ENCODE data around the gene ITGB1.

Gene ITGB1

GRCh38 chr10:32976338-32976737, 18.3 kb upstream of the ITGB1 start:
- Histone ChIP-seq H3K4me2 (no peak overlapping the region), H3K4me3 (IDR thresholded peaks at IDR 0.05; ENCODE audit: insufficient read depth, low read depth, low read length) (no peak overlapping the region), H3K27me3 (ENCODE audit: insufficient read depth, low read depth) (no peaks in the 10 kb centered on the region), H3K79me2 (ENCODE audit: insufficient read depth, low read depth) (no peaks in the 10 kb centered on the region), H3K27ac (no peak overlapping the region), H2AFZ (ENCODE audit: low read depth) (no peak overlapping the region), H3K4me1 (ENCODE audit: low read depth, poor library complexity, severe bottlenecking) (no peaks in the 10 kb centered on the region), H4K20me1 (ENCODE audit: insufficient read depth) (no peaks in the 10 kb centered on the region), H3K9ac (no peak overlapping the region), H3K36me3 (ENCODE audit: insufficient read depth) (no peaks in the 10 kb centered on the region)
- TF ChIP-seq CTCF (conservative IDR thresholded peaks at IDR 0.05; ENCODE audit: low read depth, low read length), result no peak

GRCh38 chr10:32972929-32973328, 14.9 kb upstream of the ITGB1 start:
- H3K27ac ChIP-seq, result no peak overlapping the region
- no peaks in the 10 kb centered on the region for H4K20me1 ChIP-seq (ENCODE audit: insufficient read depth)
- no peak overlapping the region for H2AFZ ChIP-seq (ENCODE audit: low read depth)
- no peaks in the 10 kb centered on the region for H3K79me2 ChIP-seq (ENCODE audit: insufficient read depth, low read depth)
- H3K36me3 ChIP-seq (ENCODE audit: insufficient read depth), result no peaks in the 10 kb centered on the region
- no peaks in the 10 kb centered on the region for H3K4me1 ChIP-seq (ENCODE audit: low read depth, poor library complexity, severe bottlenecking)
- H3K9ac ChIP-seq, result no peak overlapping the region
- no peak overlapping the region for H3K4me2 ChIP-seq
- no peak overlapping the region for H3K4me3 ChIP-seq (IDR thresholded peaks at IDR 0.05; ENCODE audit: insufficient read depth, low read depth, low read length)
- no peaks in the 10 kb centered on the region for H3K27me3 ChIP-seq (ENCODE audit: insufficient read depth, low read depth)
- TF ChIP-seq CTCF (conservative IDR thresholded peaks at IDR 0.05; ENCODE audit: low read depth, low read length), result no peak

- H3K27ac ChIP-seq, result no peak overlapping the region
- no peak overlapping the region for H3K4me3 ChIP-seq (IDR thresholded peaks at IDR 0.05; ENCODE audit: insufficient read depth, low read depth, low read length)
- no peaks in the 10 kb centered on the region for H3K36me3 ChIP-seq (ENCODE audit: insufficient read depth)
- H3K9ac ChIP-seq, result no peak overlapping the region
- no peaks in the 10 kb centered on the region for H3K4me1 ChIP-seq (ENCODE audit: low read depth, poor library complexity, severe bottlenecking)
- H3K79me2 ChIP-seq (ENCODE audit: insufficient read depth, low read depth), result no peaks in the 10 kb centered on the region
- no peak for TF ChIP-seq CTCF (conservative IDR thresholded peaks at IDR 0.05; ENCODE audit: low read depth, low read length)
- no peaks in the 10 kb centered on the region for H4K20me1 ChIP-seq (ENCODE audit: insufficient read depth)
- no peaks in the 10 kb centered on the region for H3K27me3 ChIP-seq (ENCODE audit: insufficient read depth, low read depth)
- no peak overlapping the region for H3K4me2 ChIP-seq
- H2AFZ ChIP-seq (ENCODE audit: low read depth), result no peak overlapping the region
Measured at GRCh38 chr10:32972460-32972859, 14.4 kb upstream of the ITGB1 start.

- H3K4me1 ChIP-seq (ENCODE audit: low read depth, poor library complexity, severe bottlenecking), result no peaks in the 10 kb centered on the region
- no peak overlapping the region for H3K9ac ChIP-seq
- no peak overlapping the region for H3K27ac ChIP-seq
Measured at GRCh38 chr10:32971536-32972091, 13.6 kb upstream of the ITGB1 start.

More at GRCh38 chr10:32971536-32972091, 13.6 kb upstream of the ITGB1 start:
- Histone ChIP-seq H3K79me2 (ENCODE audit: insufficient read depth, low read depth) (no peaks in the 10 kb centered on the region), H3K4me2 (no peak overlapping the region), H3K36me3 (ENCODE audit: insufficient read depth) (no peaks in the 10 kb centered on the region), H3K4me3 (IDR thresholded peaks at IDR 0.05; ENCODE audit: insufficient read depth, low read depth, low read length) (no peak overlapping the region), H4K20me1 (ENCODE audit: insufficient read depth) (no peaks in the 10 kb centered on the region), H2AFZ (ENCODE audit: low read depth) (no peak overlapping the region), H3K27me3 (ENCODE audit: insufficient read depth, low read depth) (no peaks in the 10 kb centered on the region)
- TF ChIP-seq CTCF (conservative IDR thresholded peaks at IDR 0.05; ENCODE audit: low read depth, low read length), result no peak
